ENCODE data around the gene ENGASE. TPM values are rescaled to one million over a fixed set of nuclear protein-coding genes. Genes with fewer than 3 reads are reported as not detected.

The ENGASE gene
- total and polyA plus RNA-seq, 2 experiments from 2014 or later = 9.0 to 27.1 TPM

DNA sequence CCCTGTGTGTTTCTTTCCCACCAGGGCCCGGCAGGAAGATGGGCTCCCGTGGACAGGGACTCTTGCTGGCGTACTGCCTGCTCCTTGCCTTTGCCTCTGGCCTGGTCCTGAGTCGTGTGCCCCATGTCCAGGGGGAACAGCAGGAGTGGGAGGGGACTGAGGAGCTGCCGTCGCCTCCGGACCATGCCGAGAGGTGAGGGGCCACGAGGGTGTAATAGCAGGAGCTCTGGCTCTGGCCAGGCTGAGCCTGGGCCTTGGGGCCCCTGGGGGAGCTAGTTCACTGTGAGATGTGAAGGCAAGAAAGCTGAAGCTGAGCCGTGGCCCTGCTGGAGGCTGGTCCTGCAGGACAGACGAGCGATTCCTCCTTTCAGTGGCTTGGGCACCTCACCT is 30.7 kb upstream of the ENGASE start (continued):
- TF ChIP-seq, protein P1, sequence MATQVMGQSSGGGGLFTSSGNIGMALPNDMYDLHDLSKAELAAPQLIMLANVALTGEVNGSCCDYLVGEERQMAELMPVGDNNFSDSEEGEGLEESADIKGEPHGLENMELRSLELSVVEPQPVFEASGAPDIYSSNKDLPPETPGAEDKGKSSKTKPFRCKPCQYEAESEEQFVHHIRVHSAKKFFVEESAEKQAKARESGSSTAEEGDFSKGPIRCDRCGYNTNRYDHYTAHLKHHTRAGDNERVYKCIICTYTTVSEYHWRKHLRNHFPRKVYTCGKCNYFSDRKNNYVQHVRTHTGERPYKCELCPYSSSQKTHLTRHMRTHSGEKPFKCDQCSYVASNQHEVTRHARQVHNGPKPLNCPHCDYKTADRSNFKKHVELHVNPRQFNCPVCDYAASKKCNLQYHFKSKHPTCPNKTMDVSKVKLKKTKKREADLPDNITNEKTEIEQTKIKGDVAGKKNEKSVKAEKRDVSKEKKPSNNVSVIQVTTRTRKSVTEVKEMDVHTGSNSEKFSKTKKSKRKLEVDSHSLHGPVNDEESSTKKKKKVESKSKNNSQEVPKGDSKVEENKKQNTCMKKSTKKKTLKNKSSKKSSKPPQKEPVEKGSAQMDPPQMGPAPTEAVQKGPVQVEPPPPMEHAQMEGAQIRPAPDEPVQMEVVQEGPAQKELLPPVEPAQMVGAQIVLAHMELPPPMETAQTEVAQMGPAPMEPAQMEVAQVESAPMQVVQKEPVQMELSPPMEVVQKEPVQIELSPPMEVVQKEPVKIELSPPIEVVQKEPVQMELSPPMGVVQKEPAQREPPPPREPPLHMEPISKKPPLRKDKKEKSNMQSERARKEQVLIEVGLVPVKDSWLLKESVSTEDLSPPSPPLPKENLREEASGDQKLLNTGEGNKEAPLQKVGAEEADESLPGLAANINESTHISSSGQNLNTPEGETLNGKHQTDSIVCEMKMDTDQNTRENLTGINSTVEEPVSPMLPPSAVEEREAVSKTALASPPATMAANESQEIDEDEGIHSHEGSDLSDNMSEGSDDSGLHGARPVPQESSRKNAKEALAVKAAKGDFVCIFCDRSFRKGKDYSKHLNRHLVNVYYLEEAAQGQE (IDR thresholded peaks at IDR 0.05; ENCODE audit: unreplicated experiment) = no peak
- TF ChIP-seq JUNB (IDR thresholded peaks at IDR 0.05; ENCODE audit: unreplicated experiment) = no peak

- H3K36me3 ChIP-seq (ENCODE audit: insufficient read depth) = no peaks in the 10 kb centered on the region
- no peak overlapping the region for H2AFZ ChIP-seq
- peaks cover 18% of the 10 kb centered on the region for H3K27me3 Mint-ChIP-seq (ENCODE audit: insufficient read depth, low read depth, poor library complexity)
- H4K20me1 ChIP-seq (replicated peaks; ENCODE audit: insufficient read depth) = no peaks in the 10 kb centered on the region
- no peaks in the 10 kb centered on the region for H3K9me2 ChIP-seq (ENCODE audit: insufficient read depth)
- no peak for ATAC-seq
- no peak overlapping the region for H3K27ac Mint-ChIP-seq
- H3F3A ChIP-seq (replicated peaks; ENCODE audit: low read depth) = peaks cover 9% of the 10 kb centered on the region
- H3K4me3 ChIP-seq = no peak overlapping the region
- no peak overlapping the region for H3K4me3 Mint-ChIP-seq
- no peak for DNase-seq (ENCODE audit: low spot score)
- no peaks in the 10 kb centered on the region; the same call in 2 of the 3 replicates for H3K36me3 Mint-ChIP-seq (ENCODE audit: low read depth)
- no peak overlapping the region for H3K4me2 ChIP-seq
- H3K4me1 ChIP-seq (ENCODE audit: insufficient read depth) = no peaks in the 10 kb centered on the region
- H3K4me1 Mint-ChIP-seq = no peaks in the 10 kb centered on the region; the same call in 2 of the 3 replicates
- peaks cover 5% of the 10 kb centered on the region; the same call in 1 of the 3 replicates for H3K9me3 Mint-ChIP-seq
- H3K79me2 ChIP-seq (replicated peaks; ENCODE audit: insufficient read depth) = no peaks in the 10 kb centered on the region
- H3K27me3 ChIP-seq (ENCODE audit: insufficient read depth) = no peaks in the 10 kb centered on the region
- no peak for TF ChIP-seq STAT1 (IDR thresholded peaks at IDR 0.05; ENCODE audit: unreplicated experiment)
- no peak overlapping the region for H3K27ac ChIP-seq (ENCODE audit: low read depth)
Measured at GRCh38 chr17:79044462-79044861, 30.2 kb upstream of the ENGASE start.

GRCh38 chr17:79045001-79045729 is 29.5 kb upstream of the ENGASE start:
- H3K36me3 Mint-ChIP-seq (ENCODE audit: low read depth) = no peaks in the 10 kb centered on the region; the same call in 2 of the 3 replicates
- no peak overlapping the region for H3K4me3 ChIP-seq
- H3K4me3 Mint-ChIP-seq = no peak overlapping the region
- H3K9me2 ChIP-seq (ENCODE audit: insufficient read depth) = no peaks in the 10 kb centered on the region
- no peak for TF ChIP-seq STAT1 (IDR thresholded peaks at IDR 0.05; ENCODE audit: unreplicated experiment)
- TF ChIP-seq, protein P2, sequence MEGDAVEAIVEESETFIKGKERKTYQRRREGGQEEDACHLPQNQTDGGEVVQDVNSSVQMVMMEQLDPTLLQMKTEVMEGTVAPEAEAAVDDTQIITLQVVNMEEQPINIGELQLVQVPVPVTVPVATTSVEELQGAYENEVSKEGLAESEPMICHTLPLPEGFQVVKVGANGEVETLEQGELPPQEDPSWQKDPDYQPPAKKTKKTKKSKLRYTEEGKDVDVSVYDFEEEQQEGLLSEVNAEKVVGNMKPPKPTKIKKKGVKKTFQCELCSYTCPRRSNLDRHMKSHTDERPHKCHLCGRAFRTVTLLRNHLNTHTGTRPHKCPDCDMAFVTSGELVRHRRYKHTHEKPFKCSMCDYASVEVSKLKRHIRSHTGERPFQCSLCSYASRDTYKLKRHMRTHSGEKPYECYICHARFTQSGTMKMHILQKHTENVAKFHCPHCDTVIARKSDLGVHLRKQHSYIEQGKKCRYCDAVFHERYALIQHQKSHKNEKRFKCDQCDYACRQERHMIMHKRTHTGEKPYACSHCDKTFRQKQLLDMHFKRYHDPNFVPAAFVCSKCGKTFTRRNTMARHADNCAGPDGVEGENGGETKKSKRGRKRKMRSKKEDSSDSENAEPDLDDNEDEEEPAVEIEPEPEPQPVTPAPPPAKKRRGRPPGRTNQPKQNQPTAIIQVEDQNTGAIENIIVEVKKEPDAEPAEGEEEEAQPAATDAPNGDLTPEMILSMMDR (conservative IDR thresholded peaks at IDR 0.05; ENCODE audit: low read depth in 2 of 2) = peak in 1 of 2 experiments; percentile 11; a peak in 1 of 4 replicates
- H3K4me1 ChIP-seq (ENCODE audit: insufficient read depth) = no peaks in the 10 kb centered on the region
- H3K9me3 Mint-ChIP-seq = peaks cover 5% of the 10 kb centered on the region; the same call in 1 of the 3 replicates
- no peak for ATAC-seq
- H2AFZ ChIP-seq = no peak overlapping the region
- H3K4me1 Mint-ChIP-seq = no peaks in the 10 kb centered on the region; the same call in 2 of the 3 replicates
- H3K4me2 ChIP-seq = no peak overlapping the region
- H3F3A ChIP-seq (replicated peaks; ENCODE audit: low read depth) = peaks cover 9% of the 10 kb centered on the region
- no peaks in the 10 kb centered on the region for H3K36me3 ChIP-seq (ENCODE audit: insufficient read depth)
- peaks cover 23% of the 10 kb centered on the region for H3K27me3 Mint-ChIP-seq (ENCODE audit: insufficient read depth, low read depth, poor library complexity)
- H3K27me3 ChIP-seq (ENCODE audit: insufficient read depth) = no peaks in the 10 kb centered on the region
- H4K20me1 ChIP-seq (replicated peaks; ENCODE audit: insufficient read depth) = no peaks in the 10 kb centered on the region
- H3K79me2 ChIP-seq (replicated peaks; ENCODE audit: insufficient read depth) = no peaks in the 10 kb centered on the region
- H3K27ac Mint-ChIP-seq = no peak overlapping the region
- DNase-seq (ENCODE audit: low spot score) = no peak
- H3K27ac ChIP-seq (ENCODE audit: low read depth) = no peak overlapping the region

Data from GM23338 (cell line).